Activated CD8-positive, alpha-beta memory T cell treated with anti-CD3 and anti-CD28 coated beads, Interleukin-2, amount 50 U/mL, for 24 hours (primary cell): Measurements from ENCODE around the gene CTSD.
A peak's percentile ranks its signal among the peaks of the same experiment; 100 is the strongest.
"Not testable (repeated sequence)": the region's sequence is repeated elsewhere in the genome, so short reads cannot be mapped to it uniquely, and the experiment has no call there.

ENCODE experiments used
- DNase-seq: peaks from one replicate; pipeline ENCODE4 v3.0.0-alpha.2; 2020; ENCODE audit errors: extremely low read depth

The CTSD gene

DNA sequence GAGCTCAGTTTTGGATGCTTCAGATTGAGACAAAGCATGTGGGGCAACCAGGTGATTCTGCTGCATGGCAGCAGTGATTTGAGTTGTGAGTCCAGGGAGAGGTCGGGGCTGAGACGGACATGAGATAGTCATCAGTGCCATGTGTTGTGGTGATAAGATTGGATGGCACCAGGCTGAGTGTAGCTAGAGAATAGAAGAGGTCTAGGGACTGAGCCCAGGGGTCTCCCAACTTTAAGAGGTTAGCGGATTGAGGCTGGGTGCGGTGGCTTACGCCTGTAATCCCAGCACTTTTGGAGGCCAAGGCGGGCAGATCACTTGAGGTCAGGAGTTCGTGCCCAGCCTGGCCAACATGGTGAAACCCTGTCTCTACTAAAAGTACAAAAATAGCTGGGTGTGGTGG is 6.3 kb upstream of the CTSD start:
- no peak for DNase-seq

DNA sequence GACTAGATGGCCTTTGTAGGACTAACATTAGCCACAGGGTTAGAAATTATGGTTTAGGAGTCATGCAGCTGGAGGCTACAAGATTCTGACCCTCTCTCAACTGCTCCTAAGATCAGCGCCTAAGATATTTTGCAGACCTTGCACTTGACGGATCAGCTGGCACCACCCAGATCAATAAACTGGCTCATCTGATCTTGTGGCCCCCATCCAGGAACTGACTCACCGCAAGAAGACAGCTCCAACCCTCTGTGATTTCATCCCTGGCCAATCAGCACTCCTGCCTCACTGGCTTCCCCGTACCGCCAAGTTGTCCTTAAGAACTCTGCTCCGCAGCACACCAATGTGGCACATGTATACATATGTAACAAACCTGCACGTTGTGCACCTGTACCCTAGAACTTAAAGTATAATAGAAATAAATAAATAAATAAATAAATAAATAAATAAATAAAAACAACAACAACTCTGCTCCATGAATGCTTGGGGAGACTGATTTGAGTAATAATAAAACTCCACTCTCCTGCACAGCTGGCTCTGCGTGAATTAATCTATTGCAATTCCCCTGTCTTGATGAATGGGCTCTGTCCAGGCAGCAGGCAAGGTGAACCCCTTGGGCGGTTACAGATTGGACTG is 5.7 kb upstream of the CTSD start:
- not testable (repeated sequence) for DNase-seq

DNA sequence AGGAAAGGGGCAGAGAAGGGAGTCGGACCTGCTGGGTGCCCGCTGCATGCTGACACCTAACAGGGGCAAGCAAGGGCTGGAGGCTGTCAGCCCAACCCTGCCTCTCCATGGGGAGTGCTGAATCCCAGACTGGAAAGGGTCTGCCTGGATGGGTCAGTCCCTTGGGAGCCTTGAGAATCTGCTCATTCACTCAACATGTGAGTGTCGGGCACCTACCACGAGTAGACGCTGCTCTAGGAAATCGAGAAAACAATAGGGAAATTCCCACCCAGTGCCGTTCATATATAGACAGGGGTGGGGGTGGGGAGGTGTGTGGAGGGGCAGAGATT is 4.4 kb upstream of the CTSD start:
- no peak for DNase-seq

DNA sequence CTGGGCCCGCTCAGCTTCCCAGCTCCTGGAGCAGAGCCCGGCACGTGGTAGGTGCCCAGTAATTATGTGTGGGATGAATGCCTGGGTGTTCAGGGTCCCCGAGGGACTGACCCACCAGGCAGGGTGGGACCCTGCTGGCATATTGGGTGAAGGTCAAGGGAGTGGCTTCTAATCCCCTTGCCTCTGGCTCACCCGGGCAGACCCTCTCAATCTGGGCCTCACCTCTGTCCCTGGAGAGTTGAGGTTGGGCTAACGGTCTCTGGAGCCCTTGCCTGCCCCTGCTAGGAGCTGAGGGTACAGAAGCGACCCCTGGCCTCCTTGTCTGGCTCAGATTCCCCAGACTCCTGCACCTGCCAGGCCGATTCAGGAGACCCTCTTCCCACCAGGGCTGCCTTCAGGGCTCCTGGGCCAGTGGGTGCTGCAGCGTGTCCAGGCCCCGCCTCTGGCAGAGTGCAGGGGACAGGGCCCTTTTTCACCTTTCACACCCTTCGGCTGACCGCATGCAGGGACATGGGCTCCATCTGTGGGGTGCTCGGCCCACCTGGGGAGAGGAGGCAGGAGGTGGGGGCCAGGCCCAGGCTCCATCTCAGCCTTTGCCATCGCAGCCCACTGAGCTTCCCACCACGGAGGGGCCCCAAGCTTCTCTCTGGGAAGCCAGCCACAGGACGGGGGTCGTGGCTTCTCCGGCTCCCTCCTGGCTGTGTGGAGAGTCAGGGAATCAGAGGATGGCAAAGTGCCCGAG is 3.8 kb upstream of the CTSD start:
- DNase-seq, result no peak

DNA sequence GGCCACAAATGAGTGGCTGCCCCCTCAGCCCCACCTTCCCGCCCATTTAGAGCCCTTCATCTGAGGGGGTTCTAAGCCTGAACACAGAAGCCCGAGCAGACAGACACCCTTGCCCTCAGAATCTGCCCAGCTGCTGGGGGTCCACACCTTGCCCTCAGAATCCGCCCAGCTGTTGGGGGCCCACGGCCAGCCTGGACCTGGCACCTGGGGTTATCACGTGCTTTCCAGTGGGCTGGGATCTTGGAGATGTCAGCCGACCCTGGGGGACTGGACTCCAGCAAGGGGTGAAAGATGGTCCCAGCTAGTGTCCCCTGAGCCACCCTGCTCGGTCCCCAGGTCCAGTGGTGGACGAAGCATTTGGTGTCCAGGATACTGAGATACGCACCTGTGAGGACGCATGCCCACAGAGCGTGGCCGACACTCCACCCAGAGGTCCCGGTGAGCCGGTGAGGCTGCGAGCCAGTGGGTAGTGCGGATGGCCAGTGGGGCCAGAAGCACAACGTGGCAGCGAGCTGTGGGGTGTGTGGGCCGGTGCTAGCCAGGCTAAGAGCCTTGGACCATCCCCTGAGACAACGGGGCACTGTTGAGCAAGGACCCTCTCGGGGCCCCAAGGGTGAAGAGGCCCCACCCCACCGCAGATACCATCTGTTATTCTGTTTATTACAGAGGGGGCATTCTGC is 3.1 kb upstream of the CTSD start:
- DNase-seq, result no peak

DNA sequence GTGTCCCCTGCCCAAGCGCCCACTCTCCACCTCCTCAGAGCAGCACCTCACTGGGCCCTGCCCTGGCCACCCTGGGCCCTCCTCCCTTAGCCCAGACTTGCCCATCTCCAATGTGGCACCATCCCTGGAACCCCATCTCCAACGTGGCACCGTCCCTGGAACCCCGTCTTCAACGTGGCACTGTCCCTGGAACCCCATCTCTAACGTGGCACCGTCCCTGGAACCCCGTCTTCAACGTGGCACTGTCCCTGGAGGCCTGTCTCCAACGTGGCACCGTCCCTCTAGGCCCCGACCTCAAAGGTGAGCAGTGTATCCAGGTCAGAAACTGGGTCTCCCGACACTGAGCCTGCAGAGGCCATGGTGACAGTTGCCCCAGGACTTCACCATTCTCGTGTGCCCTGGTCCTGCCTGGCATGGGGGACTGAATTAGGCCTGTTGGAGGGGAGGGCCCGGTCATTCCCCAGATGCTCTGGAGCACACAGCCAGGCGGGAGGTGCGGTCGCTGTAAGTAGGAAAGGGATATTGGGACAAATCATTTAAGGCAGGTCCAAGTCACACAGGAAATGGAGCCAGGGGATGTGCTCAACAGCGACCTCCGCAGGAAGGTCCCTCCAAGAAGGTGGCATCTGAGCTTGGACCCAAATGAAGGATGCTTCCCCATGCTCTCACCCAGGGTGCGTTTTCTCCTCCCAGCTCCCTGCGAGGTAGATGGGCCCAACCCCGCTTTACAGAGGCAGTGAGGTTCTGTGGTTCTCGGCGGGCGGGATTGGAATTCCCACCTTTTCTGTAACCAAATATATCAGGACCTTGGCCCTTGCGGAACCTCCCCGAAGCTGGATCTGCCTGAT is 2.4 kb upstream of the CTSD start:
- DNase-seq, result no peak

DNA sequence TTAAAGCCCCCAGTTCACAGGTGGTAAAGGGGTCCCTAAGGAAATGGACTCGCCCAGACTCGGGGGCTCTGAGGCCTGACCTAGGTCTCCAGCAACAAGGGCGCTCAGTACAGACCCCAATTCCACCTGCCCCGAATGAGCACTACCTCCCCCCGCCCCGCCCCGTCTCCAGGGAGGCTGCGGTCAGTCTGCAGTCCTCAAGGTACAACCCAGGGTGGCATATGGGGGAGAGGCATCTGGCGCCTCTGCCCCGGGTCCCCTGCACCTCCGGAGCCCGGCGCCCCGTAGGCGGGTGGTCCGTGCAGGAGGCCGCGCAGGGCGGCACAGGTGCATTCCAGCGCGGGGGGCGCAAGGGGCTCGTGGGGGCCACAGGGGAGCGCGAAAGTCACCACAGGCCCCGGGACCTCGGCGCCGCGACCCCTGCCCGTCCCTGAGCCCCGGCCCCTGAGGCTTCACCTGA is 361 bp downstream of the CTSD start:
- no peak for DNase-seq

DNA sequence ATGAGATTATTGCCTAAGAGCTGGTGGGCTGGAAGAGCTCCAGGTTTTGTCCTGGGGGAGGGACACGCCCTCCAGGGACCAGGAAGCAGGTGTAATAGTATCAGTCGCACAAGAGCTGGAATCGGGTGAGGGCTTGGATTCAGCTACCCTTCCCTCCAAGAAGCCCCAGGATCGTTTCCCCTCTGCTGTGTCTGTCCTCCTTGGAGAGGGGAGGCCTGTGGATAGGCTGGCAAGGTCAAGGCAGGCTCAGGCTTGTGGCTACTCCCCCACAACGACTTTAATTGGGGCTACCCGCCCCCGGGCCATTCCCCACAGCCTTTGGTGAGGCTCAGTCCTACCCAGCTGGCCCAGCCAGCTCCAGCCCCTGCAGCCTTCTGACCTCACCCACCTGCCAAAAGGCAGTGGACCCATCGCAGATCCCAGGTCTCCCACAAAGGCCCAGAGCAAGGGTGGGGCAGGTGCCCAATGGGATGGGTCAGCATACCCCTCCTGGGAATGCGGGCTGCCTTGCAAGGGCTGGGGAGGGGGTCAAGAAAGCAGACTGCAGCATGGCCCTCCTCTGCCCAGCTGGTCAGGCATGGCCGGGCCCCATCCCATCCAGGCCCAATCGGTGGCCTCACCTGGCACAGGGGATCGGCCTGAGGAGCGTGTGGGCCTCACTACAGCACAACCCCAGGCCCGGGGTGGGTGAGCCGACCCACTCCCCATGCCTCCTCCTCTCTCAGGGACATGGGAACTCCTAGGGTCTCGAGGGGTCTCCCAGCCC is 1.0 kb downstream of the CTSD start:
- no peak for DNase-seq

DNA sequence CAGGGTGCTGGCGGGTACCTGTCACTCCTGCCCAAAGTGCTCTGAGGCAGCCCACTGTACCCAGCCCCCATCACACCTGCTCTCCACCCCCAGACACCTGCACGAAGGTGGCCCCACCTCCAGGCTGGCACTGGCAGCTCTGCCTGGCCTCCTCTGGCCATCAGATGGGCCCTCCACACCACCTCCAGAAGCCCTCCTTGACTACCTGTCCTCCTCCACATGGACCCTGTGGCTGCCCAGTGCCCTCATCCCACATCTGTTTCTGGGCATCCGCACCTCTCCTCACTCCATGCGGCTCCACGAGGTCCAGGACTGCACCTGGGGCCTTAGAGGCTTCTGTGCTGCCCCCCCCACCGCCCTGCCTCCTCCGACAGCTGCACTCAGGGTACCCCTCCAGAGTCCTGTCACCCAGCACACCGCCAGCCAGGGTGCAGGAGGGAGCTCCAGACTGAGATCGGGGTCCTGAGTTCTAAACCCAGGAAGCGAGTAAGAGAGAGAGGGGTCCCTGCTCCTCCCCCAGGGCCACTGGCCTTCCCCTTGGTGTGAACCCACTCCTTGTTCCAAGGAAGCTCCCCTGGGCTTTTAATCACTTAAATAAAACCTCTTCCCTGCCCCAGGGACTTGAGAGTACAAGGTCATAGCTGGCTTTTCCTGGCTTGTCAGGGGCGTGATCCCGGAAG is 1.7 kb downstream of the CTSD start:
- DNase-seq, result no peak

DNA sequence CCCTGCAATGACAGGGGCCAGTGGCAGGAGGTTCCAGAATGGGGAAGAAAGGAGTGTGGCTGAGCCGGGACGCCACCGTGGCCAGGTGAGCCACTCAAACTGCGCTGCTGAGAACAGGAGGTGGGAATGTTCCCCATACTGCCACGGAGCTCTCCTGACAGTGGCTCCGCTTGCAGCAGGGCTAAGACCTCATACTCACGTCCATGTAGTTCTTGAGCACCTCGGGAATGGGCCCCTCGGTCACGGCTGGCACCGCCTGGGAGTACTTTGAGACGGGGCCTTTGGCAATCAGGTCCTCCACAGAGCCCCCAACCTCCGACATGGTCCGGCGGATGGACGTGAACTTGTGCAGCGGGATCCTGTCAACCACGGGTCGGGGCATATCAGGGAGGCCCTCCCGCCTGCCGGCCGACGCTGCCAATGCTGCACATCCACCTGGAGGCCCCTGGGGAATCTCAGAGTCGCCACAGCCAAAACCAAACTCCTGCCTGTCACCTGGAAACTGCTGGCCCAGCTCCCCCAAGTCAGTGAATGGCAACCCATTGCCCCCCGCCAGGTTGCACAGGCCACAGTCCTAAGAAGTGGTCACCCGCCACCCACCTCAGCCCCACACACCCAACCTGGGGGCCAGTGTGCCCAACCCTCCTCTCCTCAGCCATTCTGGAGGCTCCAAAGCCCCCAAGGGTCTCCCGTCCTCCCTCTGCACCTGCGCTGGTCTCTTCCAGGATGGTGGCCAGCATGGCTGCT is 2.4 kb downstream of the CTSD start:
- no peak for DNase-seq

DNA sequence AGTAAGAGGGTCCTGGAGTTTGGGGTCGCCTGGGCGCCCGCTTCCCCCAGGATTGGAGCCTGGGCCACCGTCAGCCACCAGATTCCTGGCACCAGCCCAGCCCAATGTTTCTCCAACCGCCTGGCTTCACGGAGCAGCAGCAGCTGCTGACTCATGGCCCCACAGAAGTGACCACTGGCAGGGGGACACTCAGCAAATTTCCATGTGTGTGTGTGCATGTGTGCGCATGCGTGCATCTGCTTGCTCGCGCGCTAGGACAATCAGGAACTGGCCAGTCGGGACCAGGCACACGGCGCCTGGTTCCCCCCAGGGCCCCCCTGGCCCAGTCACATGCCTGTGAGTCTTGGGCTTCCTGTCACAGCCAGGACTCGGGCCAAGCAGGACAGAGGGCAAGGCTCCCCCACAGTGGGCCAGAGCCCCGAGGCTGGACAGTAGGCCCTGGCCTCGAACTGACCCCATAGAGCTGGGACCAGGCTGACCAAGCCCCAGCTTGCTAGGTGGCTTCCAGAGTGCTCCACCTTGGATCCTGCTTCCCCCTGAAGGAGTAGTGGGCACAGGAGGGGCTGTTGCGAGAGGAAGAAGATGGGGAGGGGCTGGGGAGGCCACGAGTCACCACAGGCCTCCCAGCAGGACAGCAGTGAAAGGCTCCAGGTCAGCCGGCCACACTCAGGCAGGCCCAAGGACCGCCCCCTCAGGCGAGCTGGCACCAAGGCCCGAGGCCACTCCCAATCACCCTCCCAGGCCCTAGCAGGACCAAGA is 3.2 kb downstream of the CTSD start:
- DNase-seq, result no peak

DNA sequence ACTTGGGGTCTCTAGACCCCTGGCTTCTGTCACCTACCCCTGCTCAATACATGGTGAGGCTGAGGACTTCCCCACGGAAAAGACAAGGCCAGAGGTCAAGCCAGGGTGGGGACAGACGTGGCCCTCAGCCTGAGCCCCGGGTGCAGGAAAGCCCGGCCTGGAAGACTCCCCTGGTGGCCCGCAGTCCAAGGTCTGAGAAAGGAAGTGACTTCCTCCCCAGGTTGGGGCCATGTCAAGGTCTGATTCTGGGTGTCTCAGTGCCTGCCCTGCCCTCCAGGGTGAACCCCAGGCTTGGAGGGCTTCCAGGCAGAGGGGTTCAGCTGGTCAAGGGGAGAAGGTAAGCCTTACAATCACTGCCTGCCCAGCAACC is 3.9 kb downstream of the CTSD start:
- DNase-seq, result no peak

DNA sequence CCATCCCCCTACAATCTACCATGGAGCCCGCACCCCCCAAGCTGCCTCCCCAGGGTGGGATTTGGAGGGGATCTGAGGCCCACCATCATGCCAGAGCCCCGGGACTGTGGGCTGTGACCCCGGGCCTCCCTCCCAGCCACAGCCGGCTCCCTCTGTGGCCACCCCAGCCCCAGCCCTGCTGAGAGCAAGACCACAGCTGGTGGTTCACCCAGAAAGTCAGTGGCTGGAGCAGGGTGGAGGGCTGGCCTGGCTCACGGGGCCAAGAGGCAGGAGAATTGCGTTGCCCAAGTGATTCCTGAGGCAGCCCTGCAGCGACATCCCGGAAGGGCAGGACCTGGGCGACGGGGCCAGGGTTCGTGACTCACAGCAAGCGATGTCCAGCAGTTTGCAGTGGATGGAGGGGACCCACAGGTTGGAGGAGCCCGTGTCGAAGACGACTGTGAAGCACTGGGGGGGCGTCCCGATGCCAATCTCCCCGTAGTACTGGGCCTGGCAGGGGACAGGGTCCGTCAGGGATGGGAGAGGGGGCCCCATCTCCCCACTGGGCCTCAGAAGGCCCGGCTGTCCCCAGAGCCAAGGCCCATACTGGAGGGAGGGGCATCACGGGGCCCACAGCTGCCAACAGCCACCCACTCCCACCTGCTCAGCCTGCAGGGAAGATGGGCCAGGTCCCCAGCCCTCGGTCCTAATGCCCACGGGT is 4.4 kb downstream of the CTSD start:
- no peak for DNase-seq

DNA sequence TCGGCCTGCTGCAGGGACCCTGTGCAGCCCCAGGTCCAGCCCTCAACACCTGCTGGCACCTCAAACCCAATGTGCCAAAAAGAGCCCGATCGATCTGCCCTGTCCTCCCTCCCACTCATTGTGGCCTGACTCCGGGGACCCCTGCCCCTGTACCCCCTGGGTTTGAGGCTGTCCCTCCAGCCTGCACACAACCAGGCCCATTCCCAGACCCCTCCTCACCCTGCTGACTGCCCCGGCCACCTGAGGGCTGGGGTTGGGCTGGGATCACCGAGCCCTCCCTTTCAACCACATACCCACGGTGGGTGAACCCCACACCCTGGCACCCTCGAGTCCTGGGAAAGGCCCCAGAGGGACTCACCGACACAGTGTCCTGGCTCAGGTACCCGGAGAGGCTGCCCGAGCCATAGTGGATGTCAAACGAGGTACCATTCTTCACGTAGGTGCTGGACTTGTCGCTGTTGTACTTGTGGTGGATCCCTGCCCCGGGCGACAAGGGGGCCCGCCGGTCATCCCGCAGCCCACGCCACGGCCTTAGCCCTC is 5.0 kb downstream of the CTSD start:
- DNase-seq, result no peak

DNA sequence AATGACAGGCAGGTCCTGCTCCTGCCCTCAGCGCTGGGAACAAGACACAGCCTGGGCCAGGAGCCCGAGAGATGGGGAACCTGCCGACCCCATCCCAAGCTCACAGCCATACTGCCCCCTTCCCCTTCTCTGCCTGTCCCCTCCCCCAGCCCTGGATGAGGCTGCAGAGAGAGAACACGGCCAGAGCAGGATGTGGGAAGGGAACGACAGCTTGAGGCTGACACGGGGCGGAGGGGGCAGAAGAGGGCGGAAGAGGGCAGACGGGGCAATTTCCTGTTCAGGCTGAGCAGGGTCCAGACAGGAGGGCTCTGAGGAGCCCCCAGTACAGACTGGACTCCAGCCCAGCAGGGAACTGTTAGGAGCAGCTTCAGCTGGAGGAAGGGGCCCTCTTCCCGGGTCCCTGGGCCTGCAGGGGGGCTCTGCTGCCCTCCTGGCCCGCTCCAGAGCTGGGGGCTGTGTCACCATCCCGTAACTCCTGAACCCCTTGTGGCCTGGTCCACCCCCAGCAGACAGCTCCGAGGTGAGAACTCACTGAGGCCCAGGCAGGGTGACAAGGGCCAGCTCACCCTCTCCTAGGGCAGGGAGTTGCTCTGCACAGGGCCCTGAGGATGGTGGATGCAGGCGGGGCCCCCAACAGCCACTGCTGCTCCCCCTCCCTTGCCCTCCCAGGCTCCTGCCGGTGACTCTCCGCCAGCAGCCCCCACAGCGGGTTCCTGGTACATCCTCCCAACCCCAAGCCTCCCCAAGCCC is 5.7 kb downstream of the CTSD start:
- peak; percentile 26 for DNase-seq

DNA sequence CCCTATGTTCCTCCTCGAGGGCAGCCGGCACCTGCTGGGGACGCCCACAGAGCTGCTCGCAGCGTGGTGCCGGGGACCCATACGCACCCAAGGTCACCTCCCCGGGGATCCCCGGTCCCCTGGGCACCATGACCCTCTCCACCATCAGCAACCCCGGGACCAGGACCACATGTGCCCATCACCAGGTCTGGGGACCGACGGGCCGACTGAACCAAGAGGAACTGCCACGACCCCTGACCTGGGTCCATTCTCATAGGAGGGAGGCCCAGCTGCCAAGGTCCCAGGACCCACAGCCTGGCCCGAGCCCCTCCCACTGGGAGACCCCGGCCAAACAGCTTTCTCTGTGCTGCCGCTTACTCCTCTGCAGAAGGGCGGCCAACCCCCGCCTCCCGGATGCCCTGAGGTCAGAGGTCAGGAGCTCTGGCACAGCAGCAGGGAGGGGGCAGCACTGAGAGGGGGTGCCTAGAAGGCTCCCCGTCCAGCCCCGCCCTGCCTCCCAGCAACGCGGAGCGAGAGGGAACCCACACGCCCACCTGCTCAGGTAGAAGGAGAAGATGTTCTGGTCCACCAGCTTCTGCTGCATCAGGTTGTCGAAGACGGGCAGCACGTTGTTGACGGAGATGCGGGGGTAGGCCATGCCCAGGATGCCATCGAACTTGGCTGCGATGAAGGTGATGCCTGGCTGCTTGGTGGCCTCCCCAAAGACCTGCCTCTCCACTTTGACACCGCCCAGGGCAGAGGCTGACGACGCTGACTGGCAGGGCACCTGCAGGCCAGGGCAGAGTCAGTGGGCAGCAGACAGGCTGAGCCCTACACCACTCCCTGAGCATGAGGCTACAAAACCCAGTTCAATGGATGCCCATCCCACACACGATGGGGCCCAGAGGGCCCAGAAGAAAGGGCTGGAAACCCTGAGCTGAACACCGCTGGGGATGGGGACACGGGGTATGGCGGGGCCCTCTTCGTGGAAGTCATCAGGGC is 6.6 kb downstream of the CTSD start:
- no peak for DNase-seq
